Measurements from ENCODE around the gene EMC7. TPM values are rescaled to one million over a fixed set of nuclear protein-coding genes. Genes with fewer than 3 reads are reported as not detected.

The EMC7 gene
- total and polyA plus RNA-seq, 4 donors: 26.7 to 58.3 (median 37.6) TPM

- no peaks in the 10 kb centered on the region for H3K9me3 ChIP-seq (ENCODE audit: control insufficient read depth in 4 of 4, low read length in 3 of 4)
- H3K4me3 ChIP-seq (ENCODE audit: low read depth in 1 of 3, low read length in 3 of 3): peak overlapping the region; percentile 84 to 94 (median 93)
- no peak for TF ChIP-seq REST (IDR thresholded peaks at IDR 0.05)
- peak; percentile 1 for TF ChIP-seq NR2F2 (IDR thresholded peaks at IDR 0.05)
- no peak for TF ChIP-seq FOXA1 (IDR thresholded peaks at IDR 0.05)
- TF ChIP-seq TAF1 (conservative IDR thresholded peaks at IDR 0.05): no peak
- TF ChIP-seq HNF4G (IDR thresholded peaks at IDR 0.05): peak; percentile 13
- TF ChIP-seq CTCF (IDR thresholded peaks at IDR 0.05; ENCODE audit: low read depth, low read length, missing input control): no peak
- peak; percentile 17 for TF ChIP-seq ZBTB33 (IDR thresholded peaks at IDR 0.05)
- peak in 1 of 2 donors; percentile 6 for TF ChIP-seq JUND (IDR thresholded peaks at IDR 0.05)
- no peak for TF ChIP-seq FOXA2 (IDR thresholded peaks at IDR 0.05)
- peak in 1 of 2 donors; percentile 35 for TF ChIP-seq GABPA (IDR thresholded peaks at IDR 0.05 in 1 of 2, conservative IDR thresholded peaks at IDR 0.05 in 1 of 2)
- no peaks in the 10 kb centered on the region for H3K36me3 ChIP-seq (ENCODE audit: control insufficient read depth in 4 of 4, insufficient read depth in 3 of 4, low read depth in 1 of 4, low read length in 3 of 4)
- no peaks in the 10 kb centered on the region for H3K27me3 ChIP-seq (ENCODE audit: control insufficient read depth in 4 of 4, insufficient read depth in 4 of 4, low read length in 3 of 4)
- peak overlapping the region; percentile 79 to 97 for H3K9ac ChIP-seq (ENCODE audit: low read depth in 1 of 2, low read length in 2 of 2)
- DNase-seq (ENCODE audit: low spot score): no peak
- peak overlapping the region; percentile 85 to 88 for H3K27ac ChIP-seq (ENCODE audit: low read depth in 1 of 2, low read length in 2 of 2)
- 25% methylated on average over 29 of the region's 29 CpGs for whole genome bisulfite sequencing
- peaks cover 4 to 22% (median 15%) of the 10 kb centered on the region in 4 donors for H3K4me1 ChIP-seq (ENCODE audit: control insufficient read depth in 4 of 4, insufficient read depth in 4 of 4, low read length in 3 of 4)
Measured at GRCh38 chr15:34102175-34102925, 688 bp upstream of the EMC7 start.

- WGBS: 98% methylated on average over 5 of the region's 5 CpGs
- Histone ChIP-seq H3K4me1 (ENCODE audit: control insufficient read depth in 4 of 4, insufficient read depth in 4 of 4, low read length in 3 of 4) (peaks cover 4 to 22% (median 15%) of the 10 kb centered on the region in 4 donors), H3K4me3 (ENCODE audit: low read depth in 1 of 3, low read length in 3 of 3) (no peak overlapping the region)
Measured at GRCh38 chr15:34099914-34100313, 1.7 kb downstream of the EMC7 start.

More at GRCh38 chr15:34099914-34100313, 1.7 kb downstream of the EMC7 start:
- no peak for TF ChIP-seq JUND (IDR thresholded peaks at IDR 0.05)
- no peak for TF ChIP-seq GABPA (IDR thresholded peaks at IDR 0.05 in 1 of 2, conservative IDR thresholded peaks at IDR 0.05 in 1 of 2)
- no peaks in the 10 kb centered on the region for H3K27me3 ChIP-seq (ENCODE audit: control insufficient read depth in 4 of 4, insufficient read depth in 4 of 4, low read length in 3 of 4)
- DNase-seq (ENCODE audit: low spot score): no peak
- H3K9me3 ChIP-seq (ENCODE audit: control insufficient read depth in 4 of 4, low read length in 3 of 4): no peaks in the 10 kb centered on the region
- peaks cover 0 to 11% (median 4%) of the 10 kb centered on the region in 4 donors for H3K36me3 ChIP-seq (ENCODE audit: control insufficient read depth in 4 of 4, insufficient read depth in 3 of 4, low read depth in 1 of 4, low read length in 3 of 4)
- no peak overlapping the region for H3K9ac ChIP-seq (ENCODE audit: low read depth in 1 of 2, low read length in 2 of 2)
- H3K27ac ChIP-seq (ENCODE audit: low read depth in 1 of 2, low read length in 2 of 2): no peak overlapping the region
